ENCODE data around the gene BCAP31.

BCAP31 gene

DNA sequence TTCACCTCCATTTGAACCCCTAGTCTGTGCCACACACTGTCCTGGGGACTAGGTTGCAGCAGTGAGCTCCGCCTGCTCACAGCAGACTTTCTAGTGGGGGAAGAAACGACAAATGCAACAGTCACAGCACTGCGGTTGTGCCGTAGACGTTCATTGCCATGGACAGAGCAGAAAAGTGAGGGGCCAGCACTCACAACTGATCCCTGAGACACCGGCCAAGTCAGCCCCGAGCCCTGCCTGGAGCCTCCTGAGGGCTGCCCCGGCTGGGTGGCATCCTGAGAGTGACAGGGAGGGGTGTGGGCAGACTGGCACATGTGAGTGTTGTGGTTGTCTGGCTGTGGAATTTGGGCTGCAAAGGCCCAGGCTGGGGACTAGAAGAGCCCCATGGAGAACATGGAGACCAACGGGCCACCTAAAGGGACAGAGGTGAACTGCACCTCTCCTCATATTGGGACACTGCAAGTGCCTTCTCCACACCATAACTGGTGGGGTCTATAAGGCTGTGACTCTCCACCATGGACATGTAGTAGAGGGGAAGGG lies 72.6 kb downstream of the BCAP31 start:
- no peak for DNase-seq (ENCODE audit: low spot score)

DNA sequence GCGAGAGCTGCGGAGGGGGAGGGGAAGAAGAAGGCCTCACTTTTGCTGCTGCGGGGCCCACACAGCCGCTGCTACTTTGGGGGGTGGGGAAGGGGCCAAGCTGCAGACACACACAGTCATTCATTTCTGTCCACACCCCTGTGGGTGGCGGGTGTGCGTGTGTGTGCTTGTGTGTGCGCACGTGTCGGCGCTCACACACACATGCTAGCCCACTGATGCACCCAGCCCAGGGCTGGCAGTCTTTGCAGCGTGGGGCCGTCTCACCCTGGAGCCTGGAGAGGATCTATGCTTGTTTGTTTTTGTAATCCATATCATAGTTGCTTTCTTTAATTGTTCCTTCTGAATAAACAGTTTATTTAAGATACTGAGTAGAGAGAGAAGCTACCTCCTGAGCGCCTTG lies 73.2 kb downstream of the BCAP31 start:
- no peak for DNase-seq (ENCODE audit: low spot score)

Small RNAs within 50 kb of the gene (small RNA-seq; reads per million reads assigned to genes)
- 0 to 0.09 reads per million in 2 experiments for gene RN7SL687P
